K562 (cell line): ENCODE data around the gene OGDH. TPM values are rescaled to one million over a fixed set of nuclear protein-coding genes. Genes with fewer than 3 reads are reported as not detected.
A peak's percentile ranks its signal among the peaks of the same experiment; 100 is the strongest.

Experiments
- ATAC-seq: fragments of 200-7000 bp; cut with Tn5 transposase; 3 replicates; pipeline ENCODE4 v1.9.1; 2020; ENCODE audit warnings: moderate library complexity
- BruUV-seq: library from RNA; stranded (reverse); fragments of 400-500 nt; replicated peaks from 2 replicates; lab custom pipeline; 2021; lab: Mats Ljungman, UMichigan
- CTCF ChIA-PET: fragments of 300-600 bp; formaldehyde crosslinking; extraction: SDS; loops from one replicate; lab custom pipeline; 2021; ENCODE audit warnings: low intra/inter-chr PET ratio; lab: Yijun Ruan, JAX
- POLR2A ChIA-PET: fragments of 300-600, 350-650 bp; sonication (Branson Sonifier 250); formaldehyde crosslinking; extraction: SDS; loops from one replicate; lab custom pipeline; 2021; ENCODE audit warnings: antibody characterized with exemption, inconsistent platforms; lab: Yijun Ruan, JAX
- DNase-seq, 4 experiments: peaks; one replicate each; pipeline versions ENCODE4 v3.0.0 to v3.0.0-alpha.2; 2011 to 2018; ENCODE audit warnings: low spot score in 3 of 4, mixed read lengths in 3 of 4; ENCODE audit errors: extremely low read depth in 1 of 4
- FAIRE-seq: peaks from 2 replicates; lab custom pipeline; 2011; peaks lifted over from hg19 to GRCh38; lab: Jason Lieb, UNC
- H2AFZ ChIP-seq: 2 replicates; pipeline ENCODE4 v1.6.0; 2011; ENCODE audit warnings: low read depth, low read length, control low read depth, inconsistent platforms
- H3K27ac ChIP-seq: fragments of 200-600 bp; 3 replicates; pipeline ENCODE4 v1.8.0; 2011; ENCODE audit warnings: low read depth, mild to moderate bottlenecking, control low read depth, inconsistent platforms, low read length, moderate library complexity, mixed read lengths; ENCODE audit errors: extremely low read depth
- H3K27me3 ChIP-seq, 2 experiments: fragments of 300-600 bp in 1 of 2; 2 replicates in 1 of 2; 3 replicates in 1 of 2; pipeline versions ENCODE4 v1.6.0 to v1.8.0; 2011; ENCODE audit warnings: inconsistent platforms in 2 of 2, low read length in 2 of 2, mild to moderate bottlenecking in 1 of 2, mixed read lengths in 1 of 2, moderate library complexity in 1 of 2; ENCODE audit not compliant: control insufficient read depth in 2 of 2, insufficient read depth in 2 of 2
- H3K36me3 ChIP-seq: fragments of 300-600 bp; 3 replicates; pipeline ENCODE4 v1.8.0; 2011; ENCODE audit warnings: mild to moderate bottlenecking, low read length, inconsistent platforms; ENCODE audit not compliant: control insufficient read depth, insufficient read depth
- H3K4me1 ChIP-seq, 2 experiments: fragments of 200-600 bp in 1 of 2; replicated peaks in 1 of 2; 2 replicates in 1 of 2; 3 replicates in 1 of 2; pipeline versions ENCODE4 v1.5.1 to v1.8.0; 2011; ENCODE audit warnings: inconsistent platforms in 2 of 2, low read length in 2 of 2, mild to moderate bottlenecking in 1 of 2, mixed read lengths in 1 of 2, moderate library complexity in 1 of 2; ENCODE audit not compliant: control insufficient read depth in 2 of 2, insufficient read depth in 2 of 2
- H3K4me2 ChIP-seq: 2 replicates; pipeline ENCODE4 v1.6.1; 2011; ENCODE audit warnings: low read length, control low read depth, inconsistent platforms, mixed read lengths; ENCODE audit not compliant: insufficient read depth
- H3K4me3 ChIP-seq: fragments of 200-600 bp; sonication (generic), shearing (Covaris generic); 2 replicates; pipeline ENCODE4 v1.5.1; 2016; ENCODE audit warnings: control low read depth, inconsistent platforms
- H3K79me2 ChIP-seq: fragments of 200-600 bp; 3 replicates; pipeline ENCODE4 v1.8.0; 2011; ENCODE audit warnings: low read length, inconsistent platforms; ENCODE audit not compliant: control insufficient read depth, insufficient read depth
- H3K9ac ChIP-seq, 2 experiments: 2 replicates each; pipeline versions ENCODE4 v1.6.0 to v1.6.1; 2011; ENCODE audit warnings: low read depth in 2 of 2, low read length in 2 of 2, control low read depth in 1 of 2, inconsistent platforms in 1 of 2, mild to moderate bottlenecking in 1 of 2, mixed read lengths in 1 of 2; ENCODE audit not compliant: insufficient read depth in 1 of 2
- H3K9me1 ChIP-seq: one replicate; pipeline ENCODE4 v1.6.0; 2011; ENCODE audit warnings: inconsistent platforms, mild to moderate bottlenecking, low read length, moderate library complexity; ENCODE audit not compliant: control insufficient read depth, insufficient read depth
- H3K9me3 ChIP-seq: replicated peaks from 2 replicates; pipeline ENCODE4 v1.5.1; 2011; ENCODE audit warnings: low read depth, low read length, inconsistent platforms; ENCODE audit not compliant: control insufficient read depth, insufficient read depth
- H4K20me1 ChIP-seq: replicated peaks from 2 replicates; pipeline ENCODE4 v1.6.1; 2011; ENCODE audit warnings: low read length, inconsistent platforms, mixed read lengths; ENCODE audit not compliant: control insufficient read depth, insufficient read depth
- GTF2E2 ChIP-seq: fragments of 200-800 bp; sonication (Bioruptor generic); IDR thresholded peaks from 2 replicates; pipeline ENCODE4 v1.6.1; 2016; ENCODE audit warnings: missing genetic modification characterization, missing compliant biosample characterization
- NR3C1 ChIP-seq: sonication (generic); formaldehyde crosslinking; IDR thresholded peaks from 2 replicates; pipeline ENCODE4 v1.8.1; 2022; ENCODE audit warnings: missing genetic modification reagents
- POLR2G ChIP-seq: fragments of 200-400 bp; formaldehyde crosslinking; IDR thresholded peaks from 2 replicates; pipeline ENCODE4 v1.6.1; 2017; ENCODE audit warnings: low read depth, mild to moderate bottlenecking, antibody characterized with exemption, low read length, moderate library complexity
- ZNF668 ChIP-seq: fragments of 250-450 bp; sonication (Bioruptor Pico); IDR thresholded peaks from 2 replicates; pipeline ENCODE4 v1.8.0; 2022; ENCODE audit warnings: mild to moderate bottlenecking, inconsistent platforms
- WGBS: fragments of 100-300 bp; shearing (Covaris generic); methylation state at CpG from one replicate; pipeline ENCODE4 v1.1.6; 2016; ENCODE audit warnings: low coverage, mixed read lengths; ENCODE audit not compliant: insufficient coverage; ENCODE audit errors: missing lambda C conversion rate; 5-methylcytosine and 5-hydroxymethylcytosine counted together
- in situ Hi-C: fragments of 300-500 bp; cut with MboI; formaldehyde crosslinking; loops from 4 replicates; pipeline ENCODE4 v1.15.0; 2018; ENCODE audit warnings: inconsistent platforms, mixed read lengths
- intact Hi-C: fragments of 100-400 bp; cut with micrococcal nuclease; formaldehyde crosslinking; loops from 2 replicates; pipeline ENCODE4 v1.14.2; 2022
- polyA plus RNA-seq, 8 experiments: library from polyadenylated mRNA; depleted of rRNA in 4 of 8; stranded (reverse) in 5 of 8; unstranded in 3 of 8; fragments of >200 nt; fragmentation: Nextera tagmentation in 2 of 8; fragmentation: Illumina TruSeq in 1 of 8; extraction: Ambion mirVana in 2 of 8; extraction: Trizol in 1 of 8; gene quantifications; 2 replicates each; pipeline versions ENCODE4 v1.2.1 to v1.2.3, GENCODE V29; 2011 to 2014; ENCODE audit warnings: inconsistent platforms in 1 of 8, missing spikeins in 1 of 8
- total RNA-seq, 7 experiments: library from RNA; depleted of rRNA in 6 of 7; stranded (reverse); fragments of >200 nt in 6 of 7; fragmentation: Illumina TruSeq in 2 of 7; extraction: Trizol in 2 of 7; gene quantifications; 2 replicates each; pipeline versions ENCODE4 v1.2.1 to v1.2.3, GENCODE V29; 2011 to 2021; ENCODE audit warnings: low replicate concordance in 1 of 7

OGDH gene
- total and polyA plus RNA-seq, 9 of the 15 experiments (the other 6 are each of a cell fraction or from before 2014, with no cell fraction given) = 3.1 to 80.3 (median 23.5) TPM

DNA sequence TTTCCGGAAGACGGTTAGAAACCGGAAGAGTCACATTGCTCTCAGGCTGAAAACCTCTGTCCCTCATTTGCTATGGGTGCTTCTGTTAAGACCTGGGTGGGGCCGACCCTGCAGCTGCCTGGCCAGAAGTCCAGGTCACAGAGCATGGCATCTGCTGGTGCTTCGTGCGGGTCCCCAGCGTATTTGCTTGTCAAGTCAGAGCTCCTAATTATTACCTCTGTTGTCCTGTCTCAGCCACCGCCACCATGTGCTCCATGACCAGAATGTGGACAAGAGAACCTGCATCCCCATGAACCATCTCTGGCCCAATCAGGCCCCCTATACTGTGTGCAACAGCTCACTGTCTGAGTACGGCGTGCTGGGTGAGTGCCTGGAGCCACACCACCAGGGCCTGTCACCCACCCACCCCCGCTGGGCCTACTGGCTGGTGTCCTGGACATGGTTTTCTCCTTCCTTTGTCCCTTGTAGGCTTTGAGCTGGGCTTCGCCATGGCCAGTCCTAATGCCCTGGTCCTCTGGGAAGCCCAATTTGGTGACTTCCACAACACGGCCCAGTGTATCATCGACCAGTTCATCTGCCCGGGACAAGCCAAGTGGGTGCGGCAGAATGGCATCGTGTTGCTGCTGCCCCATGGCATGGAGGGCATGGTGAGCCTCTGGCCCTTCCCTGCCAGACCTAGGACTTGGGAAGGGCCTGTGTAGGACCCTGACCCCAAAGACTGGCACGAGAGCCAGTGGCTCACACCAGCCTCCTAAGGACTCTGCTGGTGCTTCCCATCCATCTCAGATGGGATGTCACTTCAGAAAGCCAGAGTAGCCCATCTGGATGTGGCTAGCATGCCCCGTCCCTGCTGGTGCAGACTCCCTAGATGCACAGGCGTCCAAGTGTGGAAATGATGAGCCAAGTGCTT is 91.0 kb downstream of the OGDH start:
- Histone ChIP-seq H3K9me1 (no peaks in the 10 kb centered on the region), H3K4me3 (no peak overlapping the region), H2AFZ (no peak overlapping the region), H3K4me1 (peaks cover 0 to 4% of the 10 kb centered on the region in 2 experiments; a peak in 1 of 5 replicates), H3K9me3 (no peaks in the 10 kb centered on the region; the same call in 1 of the 2 replicates), H3K27me3 (no peaks in the 10 kb centered on the region), H3K36me3 (peaks cover 81% of the 10 kb centered on the region), H4K20me1 (no peaks in the 10 kb centered on the region), H3K79me2 (no peaks in the 10 kb centered on the region), H3K4me2 (no peak overlapping the region), H3K9ac (no peak overlapping the region), H3K27ac (no peak overlapping the region)
- ChIA-PET CTCF (no interaction called here), POLR2A (interaction anchor here (0.8 kb wide), 1 partner anchor 16 kb away, joined by 3 read pairs; no protein-coding TSS in a partner anchor)
- 96% methylated on average over 20 of the region's 20 CpGs for WGBS
- intact Hi-C loops = no loop called here
- DNase-seq (no peak), FAIRE-seq (no peak), ATAC-seq (no peak)
- no TSS peak for BruUV-seq
- in situ Hi-C loops = no loop called here
- TF ChIP-seq NR3C1 (CRISPR knock-in tag) (0 out of 2 replicates have a peak, but pooled peaks have one; percentile 27), ZNF668 (CRISPR knock-in tag) (no peak), GTF2E2 (no peak), POLR2G (peak; percentile 23; the same call in 1 of the 2 replicates)
